CD4-positive, alpha-beta T cell treated with Interleukin-4 for 1 hour (primary cell): ENCODE results near the gene NR4A1.

ENCODE experiments used
- DNase-seq, 2 donors: peaks; one replicate each; pipeline ENCODE4 v3.0.0-alpha.2; 2020 to 2022

Gene NR4A1

GRCh38 chr12:52042706-52043385 is 8.4 kb upstream of the NR4A1 start:
- no peak for DNase-seq

GRCh38 chr12:52043386-52044212 is 7.6 kb upstream of the NR4A1 start:
- no peak for DNase-seq

- DNase-seq: no peak
Measured at GRCh38 chr12:52044292-52044983, 6.8 kb upstream of the NR4A1 start.

GRCh38 chr12:52045794-52046199 is 5.4 kb upstream of the NR4A1 start:
- DNase-seq: peak; percentile 27 to 60

- no peak for DNase-seq
Measured at GRCh38 chr12:52046859-52047258, 4.4 kb upstream of the NR4A1 start.

GRCh38 chr12:52049286-52049685 is 2.0 kb upstream of the NR4A1 start:
- DNase-seq: no peak

GRCh38 chr12:52049688-52050087 is 1.6 kb upstream of the NR4A1 start:
- no peak for DNase-seq

GRCh38 chr12:52050116-52050757 is 1.0 kb upstream of the NR4A1 start:
- peak; percentile 73 to 81 for DNase-seq

GRCh38 chr12:52052468-52053186 is 1.4 kb downstream of the NR4A1 start:
- DNase-seq: peak; percentile 39 to 69

- DNase-seq: no peak
Measured at GRCh38 chr12:52053536-52054209, 2.4 kb downstream of the NR4A1 start.

GRCh38 chr12:52054231-52054832 is 3.1 kb downstream of the NR4A1 start:
- DNase-seq: no peak

- DNase-seq: no peak
Measured at GRCh38 chr12:52054833-52055730, 3.8 kb downstream of the NR4A1 start.

- peak; percentile 22 to 35 for DNase-seq
Measured at GRCh38 chr12:52055731-52056711, 4.8 kb downstream of the NR4A1 start.

- DNase-seq: peak in 1 of 2 donors; percentile 39
Measured at GRCh38 chr12:52056801-52057637, 5.8 kb downstream of the NR4A1 start.

- no peak for DNase-seq
Measured at GRCh38 chr12:52057638-52058576, 6.7 kb downstream of the NR4A1 start.

- DNase-seq: peak; percentile 22 to 37
Measured at GRCh38 chr12:52058631-52059361, 7.6 kb downstream of the NR4A1 start.
